Heart right ventricle (tissue), 16 donors: ENCODE results near the gene ZNF567. TPM values are rescaled to one million over a fixed set of nuclear protein-coding genes. Genes with fewer than 3 reads are reported as not detected.

Experiments used
- ATAC-seq, 8 donors: fragments of 200-7000 bp; cut with Tn5 transposase; one replicate each; pipeline ENCODE4 v1.9.1; 2020; ENCODE audit warnings: mild to moderate bottlenecking in 8 of 8, moderate library complexity in 8 of 8, moderate number of reproducible peaks in 1 of 8
- DNase-seq, 2 donors: peaks; one replicate each; pipeline ENCODE4 v3.0.0-alpha.2; 2020
- H3K27ac ChIP-seq, 10 donors: fragments of 200-600 bp; sonication (generic) in 2 of 10; one replicate each; pipeline versions ENCODE4 v1.5.0 to v1.8.0; 2020 to 2022; ENCODE audit warnings: mild to moderate bottlenecking in 3 of 10
- H3K27me3 ChIP-seq, 7 donors: fragments of 200-600 bp; one replicate each; pipeline ENCODE4 v1.8.0; 2021 to 2022; ENCODE audit warnings: mild to moderate bottlenecking in 2 of 7
- H3K36me3 ChIP-seq, 9 donors: fragments of 200-600 bp; sonication (generic) in 1 of 9; one replicate each; pipeline versions ENCODE4 v1.5.0 to v1.8.0; 2020 to 2022; ENCODE audit warnings: mild to moderate bottlenecking in 2 of 9
- H3K4me1 ChIP-seq, 9 donors: fragments of 200-600 bp; sonication (generic) in 1 of 9; one replicate each; pipeline versions ENCODE4 v1.5.0 to v1.8.0; 2020 to 2022; ENCODE audit warnings: mild to moderate bottlenecking in 4 of 9
- H3K4me3 ChIP-seq, 10 donors: fragments of 200-600 bp; sonication (generic) in 2 of 10; one replicate each; pipeline versions ENCODE4 v1.5.0 to v1.8.0; 2020 to 2022; ENCODE audit warnings: mild to moderate bottlenecking in 7 of 10, moderate library complexity in 2 of 10
- H3K9me3 ChIP-seq, 11 donors: fragments of 200-600 bp in 10 of 11; sonication (generic) in 2 of 11; one replicate each; pipeline versions ENCODE4 v1.5.0 to v1.8.0; 2013 to 2022; ENCODE audit warnings: mild to moderate bottlenecking in 2 of 11, control low read depth in 1 of 11, moderate library complexity in 1 of 11
- WGBS, 2 donors: extraction: QIAGEN DNeasy Blood & Tissue Kit; methylation state at CpG; one replicate each; pipeline ENCODE4 v1.1.7; 2013; ENCODE audit warnings: inconsistent platforms in 1 of 2; 5-methylcytosine and 5-hydroxymethylcytosine counted together
- intact Hi-C, 10 donors: fragments of 100-400 bp; cut with DNase I; formaldehyde crosslinking; loops; one replicate each; pipeline versions ENCODE4 v1.11.1 to v1.14.2; 2022
- polyA plus RNA-seq, 2 donors: library from polyadenylated mRNA; stranded (reverse); fragments of 200-250 nt; gene quantifications; one replicate each; pipeline ENCODE4 v1.2.3, GENCODE V29; 2013
- total RNA-seq, 10 donors: library from RNA; stranded (reverse); fragmentation: NEBNext Ultra II Directional in 3 of 10; extraction: Animal tissue kit (Norgen Biotek cat#: 25700) in 3 of 10; gene quantifications; one replicate each; pipeline versions ENCODE4 v1.2.1 to v1.2.4, GENCODE V29; 2021 to 2023
- TF ChIP-seq, protein P1 (sequence below), 9 donors: fragments of 200-600 bp; sonication (generic) in 2 of 9; IDR thresholded peaks; one replicate each; pipeline versions ENCODE4 v1.5.0 to v1.8.0; 2021 to 2022; ENCODE audit warnings: antibody characterized with exemption in 9 of 9, mild to moderate bottlenecking in 5 of 9, moderate library complexity in 1 of 9
- donor health status: Arrhythmogenic right ventricular cardiomyopathy.
- donor health status: ischemic (EF 13 %, LVEDD 7.1; RV severe dilation, severe dysfunction).
- donor health status: healthy with polysubstance abuse.
- donor health status: DM: no; HTN: yes; CAD: no.
- donor health status: DM: no; HTN: no; CAD: no.
- donor health status: ischemic (EF 25% LVEDD 6.9; RV normal size, moderate dysfunction).
- donor health status: ischemic (EF 25% LVEDD 5.7; RV mildly dilated, moderate dysfunction).
- donor health status: healthy.
- donor health status: DM: yes; HTN: yes; CAD: no.
- donor health status: Ischemic cardiomyopathy.
- donor health status: ischemic (EF 35%, LVEDD 5.7; RV mildly dilated, moderate dysfunction).
- donor health status: nonischemic (EF 11% LVEDD 7.7; RV severe dilation, severe dysfunction).
- donor health status: DM: yes; HTN: yes; CAD: no.
- donor health status: PGD.
- donor health status: ischemic (EF 29% LVEDD 5.4; RV normal size, mild dysfunction).
- donor health status: nonischemic (EF 23%, LVEDD 6.1; RV moderate dilation, normal function).

The ZNF567 gene
- total and polyA plus RNA-seq, 12 donors: 1.9 to 4.7 (median 3.6) TPM

DNA sequence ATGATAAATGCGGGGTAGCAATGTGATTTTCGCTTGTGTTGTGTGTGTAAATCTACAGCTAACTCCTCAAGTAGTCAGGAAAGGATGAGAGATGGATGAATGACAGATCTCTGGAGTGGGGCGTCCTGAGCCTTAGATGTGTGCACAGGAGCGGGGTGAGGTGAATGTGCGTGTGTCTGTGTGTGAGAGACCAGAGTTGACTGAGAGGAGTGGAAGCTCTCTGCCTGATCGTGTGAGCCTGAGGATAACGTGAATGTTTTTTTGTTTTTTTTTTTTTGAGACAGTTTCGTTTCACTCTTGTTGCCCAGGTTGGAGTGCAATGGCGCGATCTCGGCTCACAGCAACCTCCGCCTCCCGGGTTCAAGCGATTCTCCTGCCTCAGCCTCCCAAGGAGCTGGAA, 21.6 kb upstream of the ZNF567 start:
- Histone ChIP-seq H3K36me3 (peaks cover 0 to 49% (median 38%) of the 10 kb centered on the region in 9 donors), H3K4me1 (peaks cover 0 to 23% (median 16%) of the 10 kb centered on the region in 9 donors), H3K9me3 (peaks cover 0 to 80% (median 12%) of the 10 kb centered on the region in 11 donors), H3K4me3 (peak overlapping the region in 9 of 10 donors; percentile 65 to 89 (median 82)), H3K27me3 (no peaks in the 10 kb centered on the region), H3K27ac (peak overlapping the region in 1 of 10 donors; percentile 88)
- 48 to 61% methylated on average over 14 of the region's 14 CpGs for WGBS, 2 donors
- DNase-seq (no peak), ATAC-seq (no peak)
- intact Hi-C loops: loop anchor here in 4 of 10 donors (2.0 to 10.0 kb wide), 4 partner anchors 21 to 1656 kb away; partner anchors contain the start of genes ZNF790 (in 2 of the 4), ZNF146 (in 1 of the 4), ZNF565 (in 1 of the 4) and ZNF567 (in 1 of the 4)
- TF ChIP-seq, protein P1, sequence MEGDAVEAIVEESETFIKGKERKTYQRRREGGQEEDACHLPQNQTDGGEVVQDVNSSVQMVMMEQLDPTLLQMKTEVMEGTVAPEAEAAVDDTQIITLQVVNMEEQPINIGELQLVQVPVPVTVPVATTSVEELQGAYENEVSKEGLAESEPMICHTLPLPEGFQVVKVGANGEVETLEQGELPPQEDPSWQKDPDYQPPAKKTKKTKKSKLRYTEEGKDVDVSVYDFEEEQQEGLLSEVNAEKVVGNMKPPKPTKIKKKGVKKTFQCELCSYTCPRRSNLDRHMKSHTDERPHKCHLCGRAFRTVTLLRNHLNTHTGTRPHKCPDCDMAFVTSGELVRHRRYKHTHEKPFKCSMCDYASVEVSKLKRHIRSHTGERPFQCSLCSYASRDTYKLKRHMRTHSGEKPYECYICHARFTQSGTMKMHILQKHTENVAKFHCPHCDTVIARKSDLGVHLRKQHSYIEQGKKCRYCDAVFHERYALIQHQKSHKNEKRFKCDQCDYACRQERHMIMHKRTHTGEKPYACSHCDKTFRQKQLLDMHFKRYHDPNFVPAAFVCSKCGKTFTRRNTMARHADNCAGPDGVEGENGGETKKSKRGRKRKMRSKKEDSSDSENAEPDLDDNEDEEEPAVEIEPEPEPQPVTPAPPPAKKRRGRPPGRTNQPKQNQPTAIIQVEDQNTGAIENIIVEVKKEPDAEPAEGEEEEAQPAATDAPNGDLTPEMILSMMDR (IDR thresholded peaks at IDR 0.05): no peak

GRCh38 chr19:36668646-36669045, 18.8 kb upstream of the ZNF567 start:
- Histone ChIP-seq H3K9me3 (peaks cover 0 to 80% (median 21%) of the 10 kb centered on the region in 11 donors), H3K36me3 (peaks cover 0 to 44% (median 14%) of the 10 kb centered on the region in 9 donors), H3K27ac (no peak overlapping the region), H3K4me3 (no peak overlapping the region), H3K27me3 (no peaks in the 10 kb centered on the region), H3K4me1 (peaks cover 0 to 38% (median 16%) of the 10 kb centered on the region in 9 donors)
- DNase-seq: no peak
- ATAC-seq: no peak
- intact Hi-C loops: loop anchor here in 4 of 10 donors (5.0 to 10.0 kb wide), 3 partner anchors 169 to 1654 kb away; partner anchors contain the start of genes ZNF790 (in 2 of the 4), ZNF146 (in 1 of the 4) and ZNF565 (in 1 of the 4)
- TF ChIP-seq, protein P1 (IDR thresholded peaks at IDR 0.05): no peak
- 49 to 68% methylated on average over 2 of the region's 2 CpGs for WGBS, 2 donors

GRCh38 chr19:36672368-36672767, 15.0 kb upstream of the ZNF567 start:
- H3K27me3 ChIP-seq: no peaks in the 10 kb centered on the region
- peaks cover 0 to 28% (median 10%) of the 10 kb centered on the region in 9 donors for H3K4me1 ChIP-seq
- H3K4me3 ChIP-seq: no peak overlapping the region
- DNase-seq (no peak), ATAC-seq (peak in 6 of 8 donors; percentile 38 to 72 (median 45))
- intact Hi-C loops: loop anchor here in 1 of 10 donors (10.0 kb wide), 1 partner anchor 148 kb away; the partner anchor contains the start of gene ZNF260
- H3K9me3 ChIP-seq: peaks cover 0 to 94% (median 27%) of the 10 kb centered on the region in 11 donors
- H3K36me3 ChIP-seq: peaks cover 0 to 34% (median 3%) of the 10 kb centered on the region in 9 donors
- H3K27ac ChIP-seq: no peak overlapping the region
- TF ChIP-seq, protein P1 (IDR thresholded peaks at IDR 0.05): no peak
- 56 to 67% methylated on average over 1 of the region's 1 CpG for WGBS, 2 donors

GRCh38 chr19:36674201-36674600, 13.2 kb upstream of the ZNF567 start:
- no peaks in the 10 kb centered on the region for H3K27me3 ChIP-seq
- TF ChIP-seq, protein P1 (IDR thresholded peaks at IDR 0.05): no peak
- DNase-seq (no peak), ATAC-seq (no peak)
- H3K27ac ChIP-seq: no peak overlapping the region
- WGBS, 2 donors: 95 to 97% methylated on average over 2 of the region's 2 CpGs
- intact Hi-C loops: loop anchor here in 1 of 10 donors (10.0 kb wide), 1 partner anchor 149 kb away; the partner anchor contains the start of gene ZNF260
- H3K4me1 ChIP-seq: peaks cover 0 to 15% (median 0%) of the 10 kb centered on the region in 9 donors
- no peak overlapping the region for H3K4me3 ChIP-seq
- H3K9me3 ChIP-seq: peaks cover 0 to 100% (median 32%) of the 10 kb centered on the region in 11 donors
- H3K36me3 ChIP-seq: peaks cover 0 to 52% (median 16%) of the 10 kb centered on the region in 9 donors
